ENCODE results near the gene SPATC1L.
"Not testable (repeated sequence)": the region's sequence is repeated elsewhere in the genome, so short reads cannot be mapped to it uniquely, and the experiment has no call there.

The SPATC1L gene

GRCh38 chr21:46181953-46182547 lies 2.2 kb downstream of the SPATC1L start:
- no peak for TF ChIP-seq CTCF (IDR thresholded peaks at IDR 0.05; ENCODE audit: extremely low read depth, missing control alignments)
- DNase-seq (ENCODE audit: low spot score): no peak

- no peak for DNase-seq (ENCODE audit: low spot score)
- no peak for TF ChIP-seq CTCF (IDR thresholded peaks at IDR 0.05; ENCODE audit: extremely low read depth, missing control alignments)
Observed at GRCh38 chr21:46181436-46181835, 2.8 kb downstream of the SPATC1L start.

- no peak for DNase-seq (ENCODE audit: low spot score)
- no peak for TF ChIP-seq CTCF (IDR thresholded peaks at IDR 0.05; ENCODE audit: extremely low read depth, missing control alignments)
Observed at GRCh38 chr21:46180778-46181391, 3.4 kb downstream of the SPATC1L start.

- no peak for DNase-seq (ENCODE audit: low spot score)
- TF ChIP-seq CTCF (IDR thresholded peaks at IDR 0.05; ENCODE audit: extremely low read depth, missing control alignments): no peak
Observed at GRCh38 chr21:46180079-46180722, 4.1 kb downstream of the SPATC1L start.

GRCh38 chr21:46179708-46180078 lies 4.6 kb downstream of the SPATC1L start:
- TF ChIP-seq CTCF (IDR thresholded peaks at IDR 0.05; ENCODE audit: extremely low read depth, missing control alignments): no peak
- DNase-seq (ENCODE audit: low spot score): no peak

GRCh38 chr21:46178961-46179360 lies 5.3 kb downstream of the SPATC1L start:
- no peak for DNase-seq (ENCODE audit: low spot score)
- TF ChIP-seq CTCF (IDR thresholded peaks at IDR 0.05; ENCODE audit: extremely low read depth, missing control alignments): no peak

GRCh38 chr21:46176443-46177129 lies 7.7 kb downstream of the SPATC1L start:
- not testable (repeated sequence) for DNase-seq (ENCODE audit: low spot score)
